Effector memory CD4-positive, alpha-beta T cell (primary cell): Measurements from ENCODE around the gene ID3.
"Not testable (repeated sequence)": the region's sequence is repeated elsewhere in the genome, so short reads cannot be mapped to it uniquely, and the experiment has no call there.

Source experiments
- DNase-seq, 3 donors: peaks; one replicate each; pipeline ENCODE4 v3.0.0-alpha.2; 2020
- H3K27ac ChIP-seq: 2 replicates; pipeline ENCODE4 v1.7.0; 2013; ENCODE audit warnings: mild to moderate bottlenecking, low read length, moderate library complexity; ENCODE audit not compliant: insufficient read depth, poor library complexity, severe bottlenecking
- H3K27me3 ChIP-seq: replicated peaks from 2 replicates; pipeline ENCODE4 v1.7.0; 2013; ENCODE audit warnings: mild to moderate bottlenecking, low read length; ENCODE audit not compliant: insufficient read depth, control insufficient read depth, poor library complexity, severe bottlenecking
- H3K36me3 ChIP-seq: 2 replicates; pipeline ENCODE4 v1.7.0; 2013; ENCODE audit warnings: mild to moderate bottlenecking, low read length, moderate library complexity; ENCODE audit not compliant: control insufficient read depth, insufficient read depth
- H3K4me1 ChIP-seq: 2 replicates; pipeline ENCODE4 v1.7.0; 2013; ENCODE audit warnings: low read length, mild to moderate bottlenecking; ENCODE audit not compliant: control insufficient read depth, insufficient read depth, poor library complexity, severe bottlenecking
- H3K4me3 ChIP-seq: 2 replicates; pipeline ENCODE4 v1.7.0; 2013; ENCODE audit warnings: low read length, low read depth, mild to moderate bottlenecking; ENCODE audit not compliant: insufficient read depth, poor library complexity, severe bottlenecking
- H3K9me3 ChIP-seq: 2 replicates; pipeline ENCODE4 v1.7.0; 2013; ENCODE audit warnings: mild to moderate bottlenecking, low read length, moderate library complexity; ENCODE audit not compliant: control insufficient read depth

Gene ID3

DNA sequence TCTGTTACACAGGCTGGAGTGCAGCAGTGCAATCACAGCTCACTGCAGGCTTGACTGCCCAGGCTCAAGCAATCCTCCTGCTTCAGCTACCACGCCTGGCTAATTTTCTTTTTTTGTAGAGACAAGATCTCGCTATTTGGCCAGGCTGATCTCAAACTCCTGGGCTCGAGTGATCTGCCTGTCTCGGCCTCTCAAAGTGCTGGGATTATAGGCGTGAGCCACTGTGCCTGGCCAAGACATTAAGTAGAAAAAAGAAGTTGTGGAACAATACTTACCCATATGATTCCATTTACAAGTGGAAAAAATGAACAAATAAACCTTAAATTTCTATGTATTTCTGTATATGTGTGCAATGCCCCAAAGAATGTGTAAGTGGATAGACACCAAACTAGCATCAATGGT lies 30.3 kb upstream of the ID3 start:
- Histone ChIP-seq H3K27ac (no peak overlapping the region), H3K36me3 (no peaks in the 10 kb centered on the region), H3K9me3 (no peaks in the 10 kb centered on the region), H3K27me3 (no peaks in the 10 kb centered on the region), H3K4me3 (no peak overlapping the region), H3K4me1 (peaks cover 34% of the 10 kb centered on the region)
- no peak for DNase-seq

DNA sequence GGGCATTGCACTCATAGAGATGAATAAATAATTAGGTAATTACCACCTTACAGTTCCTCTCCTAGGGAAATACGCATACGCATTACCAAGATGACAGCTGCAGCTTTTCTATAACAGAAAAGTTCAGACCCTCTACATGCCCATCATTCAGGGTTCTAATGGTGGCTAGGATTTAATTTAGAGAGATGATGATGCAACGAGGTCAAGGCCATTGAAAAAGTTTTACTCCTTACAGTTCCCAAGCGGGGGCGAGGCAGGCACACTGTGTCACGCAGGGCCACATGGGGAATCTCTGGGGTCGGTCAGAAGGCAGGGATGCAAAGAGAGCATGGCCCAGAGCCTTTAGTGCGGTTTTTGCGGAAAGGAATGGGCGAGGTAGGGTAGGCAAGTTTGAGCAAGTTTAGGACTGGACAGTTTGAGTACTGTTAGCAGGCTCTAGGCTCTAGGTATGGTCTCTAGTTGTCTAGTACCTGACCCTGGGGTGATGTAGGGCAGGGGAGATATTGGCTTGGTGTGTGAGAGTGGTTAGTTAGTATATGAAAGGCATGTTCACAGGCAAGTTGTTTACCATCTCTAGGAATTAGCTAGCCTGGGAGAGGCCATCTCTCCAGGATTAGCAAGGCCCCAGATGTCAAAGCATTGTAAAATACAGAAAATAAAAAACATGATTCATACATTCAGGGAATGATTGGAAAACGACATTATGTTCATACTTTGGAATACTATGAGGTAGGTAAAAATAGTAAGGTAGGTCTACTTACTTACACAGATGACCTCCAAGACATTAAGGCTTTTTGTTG lies 29.6 kb upstream of the ID3 start:
- no peaks in the 10 kb centered on the region for H3K9me3 ChIP-seq
- DNase-seq = no peak
- H3K27ac ChIP-seq = no peak overlapping the region
- no peak overlapping the region for H3K4me3 ChIP-seq
- peaks cover 27% of the 10 kb centered on the region for H3K4me1 ChIP-seq
- H3K36me3 ChIP-seq = no peaks in the 10 kb centered on the region
- H3K27me3 ChIP-seq = no peaks in the 10 kb centered on the region

DNA sequence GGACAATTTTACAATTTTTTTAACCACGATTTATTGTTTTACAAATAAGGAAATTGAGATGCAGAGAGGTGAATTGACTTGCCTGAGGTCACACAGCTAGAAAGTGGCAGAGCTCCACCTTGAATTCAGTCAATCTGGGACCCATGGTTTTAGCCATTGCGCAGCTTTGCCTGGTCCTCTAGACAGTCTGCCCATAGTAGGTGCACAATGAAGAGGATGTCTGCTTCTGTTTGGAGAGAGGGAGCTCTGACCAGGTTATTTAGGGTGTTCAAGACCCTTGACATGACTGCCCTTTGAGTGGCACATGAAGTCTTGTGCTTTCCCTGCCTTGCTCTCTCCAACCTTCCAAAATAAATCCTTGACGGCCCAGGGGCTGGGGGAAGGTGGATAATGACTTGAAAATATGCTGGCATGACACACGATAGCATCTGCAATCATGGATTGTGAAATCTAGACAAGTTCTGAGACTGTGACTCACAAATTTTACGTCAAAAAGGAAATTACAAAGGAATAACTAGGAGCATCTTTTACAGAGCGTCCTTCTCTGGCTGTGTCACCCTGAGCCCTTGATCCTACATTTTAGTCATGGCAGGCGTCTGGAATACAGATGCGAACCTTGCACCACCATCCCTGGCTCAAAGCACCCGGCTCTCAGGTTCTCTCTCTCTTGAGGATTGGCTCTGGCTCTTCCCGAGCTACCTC lies 26.2 kb upstream of the ID3 start:
- no peaks in the 10 kb centered on the region for H3K4me1 ChIP-seq
- H3K27ac ChIP-seq = no peak overlapping the region
- no peaks in the 10 kb centered on the region for H3K36me3 ChIP-seq
- H3K4me3 ChIP-seq = no peak overlapping the region
- H3K9me3 ChIP-seq = no peaks in the 10 kb centered on the region
- H3K27me3 ChIP-seq = no peaks in the 10 kb centered on the region
- DNase-seq = no peak

- not testable (repeated sequence) for H3K27me3 ChIP-seq, H3K27ac ChIP-seq, DNase-seq, H3K9me3 ChIP-seq, H3K4me1 ChIP-seq, H3K4me3 ChIP-seq, H3K36me3 ChIP-seq
Observed at GRCh38 chr1:23583727-23584126, 24.4 kb upstream of the ID3 start.

- Histone ChIP-seq H3K27ac (no peak overlapping the region), H3K4me1 (peaks cover 12% of the 10 kb centered on the region)
Observed at GRCh38 chr1:23582820-23583219, 23.5 kb upstream of the ID3 start.

DNA sequence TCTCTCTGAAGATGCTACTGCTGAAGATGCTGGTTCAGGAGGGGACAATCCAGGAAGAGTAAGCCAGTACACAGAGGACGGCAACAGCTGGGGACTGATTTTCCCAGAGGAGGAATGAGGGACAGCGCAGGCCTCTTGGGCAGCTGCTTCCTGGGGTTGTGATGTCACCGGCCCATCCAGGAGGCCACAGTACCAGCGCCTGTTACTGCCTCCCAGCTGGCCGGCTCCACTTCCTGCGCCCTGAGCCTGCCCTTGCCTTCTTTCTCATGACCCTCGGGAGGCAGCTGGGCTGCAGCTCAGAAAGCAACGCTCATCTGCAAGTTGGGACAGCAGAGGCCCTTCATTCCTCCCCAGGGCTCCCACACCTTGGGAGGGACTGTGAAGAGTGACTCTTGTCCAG lies 21.9 kb upstream of the ID3 start:
- no peaks in the 10 kb centered on the region for H3K27me3 ChIP-seq
- H3K36me3 ChIP-seq = no peaks in the 10 kb centered on the region
- no peaks in the 10 kb centered on the region for H3K9me3 ChIP-seq
- no peak overlapping the region for H3K4me3 ChIP-seq
- no peak overlapping the region for H3K27ac ChIP-seq
- DNase-seq = no peak
- peaks cover 28% of the 10 kb centered on the region for H3K4me1 ChIP-seq

More at GRCh38 chr1:23582820-23583219, 23.5 kb upstream of the ID3 start:
- DNase-seq = no peak
- H3K9me3 ChIP-seq = no peaks in the 10 kb centered on the region
- no peaks in the 10 kb centered on the region for H3K36me3 ChIP-seq
- no peak overlapping the region for H3K4me3 ChIP-seq
- no peaks in the 10 kb centered on the region for H3K27me3 ChIP-seq

DNA sequence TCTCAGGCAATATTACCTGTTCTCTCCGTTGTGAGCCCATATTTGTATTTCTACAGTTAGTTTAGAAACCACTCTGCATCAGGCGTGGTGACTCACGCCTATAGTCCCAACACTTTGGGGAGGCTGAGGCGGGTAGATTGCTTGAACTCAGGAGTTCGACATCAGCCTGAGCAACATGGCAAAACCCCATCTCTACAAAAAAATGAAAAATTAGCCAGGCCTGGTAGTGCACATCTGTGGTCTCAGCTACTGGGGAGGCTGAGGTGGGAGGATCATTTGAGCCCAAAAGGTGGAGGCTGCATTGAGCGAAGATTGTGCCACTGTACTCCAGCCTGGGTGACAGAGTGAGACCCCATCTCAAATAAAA lies 19.7 kb upstream of the ID3 start:
- H3K9me3 ChIP-seq = no peaks in the 10 kb centered on the region
- DNase-seq = no peak
- no peaks in the 10 kb centered on the region for H3K27me3 ChIP-seq
- H3K27ac ChIP-seq = no peak overlapping the region
- H3K4me1 ChIP-seq = peaks cover 28% of the 10 kb centered on the region
- no peak overlapping the region for H3K4me3 ChIP-seq
- no peaks in the 10 kb centered on the region for H3K36me3 ChIP-seq

DNA sequence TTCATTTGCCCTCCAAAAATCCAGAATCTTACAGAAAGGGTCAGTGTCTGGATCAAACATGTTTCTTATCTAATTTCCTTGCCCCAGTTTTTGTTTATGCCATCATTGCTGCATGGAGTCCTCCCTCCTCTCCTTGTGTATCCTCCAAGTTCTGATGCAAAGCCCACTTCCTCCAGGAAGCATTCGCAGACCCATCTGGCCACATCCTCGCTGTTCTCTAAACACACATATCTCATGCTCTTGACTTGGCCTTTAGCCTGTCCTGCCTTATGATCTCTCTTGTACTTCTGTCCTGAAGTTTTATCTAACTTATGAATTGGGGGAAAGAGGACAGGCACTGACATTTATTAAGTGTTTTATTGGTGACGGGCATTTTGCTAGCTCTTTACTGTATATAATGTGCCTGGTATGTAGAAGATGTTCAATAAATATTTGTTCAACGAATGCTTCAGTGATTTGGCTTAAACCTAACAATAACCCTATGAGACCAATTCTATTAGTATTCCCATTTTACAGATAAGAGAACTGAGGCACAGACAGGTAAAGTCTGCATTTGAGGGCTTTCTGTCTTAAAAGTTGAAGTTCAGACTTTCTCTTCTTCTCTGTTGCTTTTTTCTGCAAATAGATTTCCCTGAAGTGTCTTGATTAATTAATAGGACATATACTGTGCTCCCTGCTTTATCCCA lies 19.2 kb upstream of the ID3 start:
- H3K9me3 ChIP-seq = no peaks in the 10 kb centered on the region
- no peak overlapping the region for H3K4me3 ChIP-seq
- no peak overlapping the region for H3K27ac ChIP-seq
- no peak for DNase-seq
- peaks cover 28% of the 10 kb centered on the region for H3K4me1 ChIP-seq
- no peaks in the 10 kb centered on the region for H3K36me3 ChIP-seq
- H3K27me3 ChIP-seq = no peaks in the 10 kb centered on the region

DNA sequence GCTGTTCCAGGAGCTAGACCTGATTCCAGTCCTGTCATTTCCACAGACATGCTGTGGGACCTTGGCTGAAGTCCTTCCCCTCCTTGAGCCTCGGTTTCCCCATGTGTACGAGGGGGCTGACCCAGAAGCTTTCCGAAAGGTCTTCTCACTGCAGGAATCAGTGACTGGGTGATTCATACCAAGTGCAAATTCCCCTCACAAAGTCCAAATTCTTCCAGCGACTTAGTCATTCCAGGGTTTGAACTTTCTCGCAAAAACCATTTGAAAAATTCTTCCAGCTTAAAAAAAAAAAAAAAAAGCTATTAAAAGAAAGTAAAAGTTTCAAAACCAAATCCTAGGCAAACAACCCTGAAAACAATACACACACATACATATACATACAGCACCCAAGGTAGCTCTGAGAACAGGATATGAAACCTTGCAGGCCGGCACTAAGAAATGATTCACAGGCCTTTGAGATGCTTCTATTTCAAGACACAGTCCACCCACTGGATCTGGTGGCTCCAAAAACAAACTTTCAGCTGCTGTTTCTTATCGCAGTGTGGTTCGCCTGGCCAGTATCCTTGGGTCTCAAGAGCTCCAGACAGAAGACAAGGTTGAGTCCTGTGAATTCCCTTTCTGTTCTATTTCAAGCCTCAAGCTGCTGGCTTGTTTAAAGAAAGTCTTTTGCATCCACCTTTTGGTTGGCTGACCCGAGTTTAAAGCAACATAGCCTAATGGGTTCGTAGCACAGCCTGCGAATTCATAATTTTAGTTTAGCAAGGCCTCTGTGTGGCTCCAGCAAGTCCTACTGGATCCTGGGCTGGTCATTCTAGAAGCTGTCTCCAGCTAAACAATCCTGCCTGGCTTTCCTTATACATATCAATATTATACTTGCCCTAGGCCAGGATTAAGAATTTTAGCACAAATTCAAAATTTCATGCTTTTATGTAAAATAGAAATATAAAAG lies 18.0 kb upstream of the ID3 start:
- no peak for DNase-seq

More for the DNA sequence above, 18.0 kb upstream of the ID3 start:
- Histone ChIP-seq H3K4me1 (peaks cover 28% of the 10 kb centered on the region), H3K9me3 (no peaks in the 10 kb centered on the region), H3K36me3 (no peaks in the 10 kb centered on the region), H3K27me3 (no peaks in the 10 kb centered on the region), H3K27ac (no peak overlapping the region), H3K4me3 (no peak overlapping the region)
